ENCODE measurements around the gene SPTBN1. TPM values are rescaled to one million over a fixed set of nuclear protein-coding genes. Genes with fewer than 3 reads are reported as not detected.

SPTBN1 gene
- total RNA-seq, 4 donors from 2014 or later, result 189 to 423 (median 341) TPM

DNA sequence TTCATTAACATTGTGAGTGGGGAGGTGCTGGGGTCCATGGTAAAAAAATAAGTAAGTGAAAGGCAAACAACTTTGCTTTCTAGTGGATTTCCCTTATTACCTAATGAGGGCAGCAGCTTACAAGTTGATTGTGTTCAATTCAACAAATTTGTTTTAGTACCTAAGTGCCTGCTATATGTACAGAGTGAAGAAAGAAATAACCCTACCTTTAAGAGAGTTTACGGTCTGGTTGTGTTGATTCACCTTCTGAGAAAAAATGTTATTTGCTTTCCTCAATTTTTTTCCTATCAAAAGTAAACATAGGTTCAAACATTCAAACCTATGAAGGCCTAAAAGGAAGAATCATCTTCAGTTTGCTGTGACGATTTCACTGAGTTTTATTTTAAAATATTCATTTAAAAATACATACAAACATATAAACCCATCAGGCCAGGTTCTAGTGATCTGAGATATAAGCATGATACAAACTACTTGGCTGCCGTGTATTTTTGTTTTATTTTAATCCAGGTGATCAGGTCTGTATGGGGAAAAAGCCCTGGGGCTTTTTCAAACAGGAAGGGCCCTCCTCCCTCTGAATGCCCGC, 1.5 kb upstream of the SPTBN1 start:
- no peaks in the 10 kb centered on the region for H3K9me3 ChIP-seq
- TF ChIP-seq, protein P1, sequence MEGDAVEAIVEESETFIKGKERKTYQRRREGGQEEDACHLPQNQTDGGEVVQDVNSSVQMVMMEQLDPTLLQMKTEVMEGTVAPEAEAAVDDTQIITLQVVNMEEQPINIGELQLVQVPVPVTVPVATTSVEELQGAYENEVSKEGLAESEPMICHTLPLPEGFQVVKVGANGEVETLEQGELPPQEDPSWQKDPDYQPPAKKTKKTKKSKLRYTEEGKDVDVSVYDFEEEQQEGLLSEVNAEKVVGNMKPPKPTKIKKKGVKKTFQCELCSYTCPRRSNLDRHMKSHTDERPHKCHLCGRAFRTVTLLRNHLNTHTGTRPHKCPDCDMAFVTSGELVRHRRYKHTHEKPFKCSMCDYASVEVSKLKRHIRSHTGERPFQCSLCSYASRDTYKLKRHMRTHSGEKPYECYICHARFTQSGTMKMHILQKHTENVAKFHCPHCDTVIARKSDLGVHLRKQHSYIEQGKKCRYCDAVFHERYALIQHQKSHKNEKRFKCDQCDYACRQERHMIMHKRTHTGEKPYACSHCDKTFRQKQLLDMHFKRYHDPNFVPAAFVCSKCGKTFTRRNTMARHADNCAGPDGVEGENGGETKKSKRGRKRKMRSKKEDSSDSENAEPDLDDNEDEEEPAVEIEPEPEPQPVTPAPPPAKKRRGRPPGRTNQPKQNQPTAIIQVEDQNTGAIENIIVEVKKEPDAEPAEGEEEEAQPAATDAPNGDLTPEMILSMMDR (IDR thresholded peaks at IDR 0.05), result no peak
- no peak for TF ChIP-seq POLR2A (IDR thresholded peaks at IDR 0.05)
- peak overlapping the region; percentile 80 to 97 for H3K4me3 ChIP-seq
- H3K4me1 ChIP-seq, result no peaks in the 10 kb centered on the region
- H3K27ac ChIP-seq, result peak overlapping the region; percentile 94 to 98
- intact Hi-C loops (cut with DNase I; ENCODE audit: low total_unique reads), result no loop called here
- H3K36me3 ChIP-seq, result no peaks in the 10 kb centered on the region
- DNase-seq, result no peak
- no peaks in the 10 kb centered on the region for H3K27me3 ChIP-seq

DNA sequence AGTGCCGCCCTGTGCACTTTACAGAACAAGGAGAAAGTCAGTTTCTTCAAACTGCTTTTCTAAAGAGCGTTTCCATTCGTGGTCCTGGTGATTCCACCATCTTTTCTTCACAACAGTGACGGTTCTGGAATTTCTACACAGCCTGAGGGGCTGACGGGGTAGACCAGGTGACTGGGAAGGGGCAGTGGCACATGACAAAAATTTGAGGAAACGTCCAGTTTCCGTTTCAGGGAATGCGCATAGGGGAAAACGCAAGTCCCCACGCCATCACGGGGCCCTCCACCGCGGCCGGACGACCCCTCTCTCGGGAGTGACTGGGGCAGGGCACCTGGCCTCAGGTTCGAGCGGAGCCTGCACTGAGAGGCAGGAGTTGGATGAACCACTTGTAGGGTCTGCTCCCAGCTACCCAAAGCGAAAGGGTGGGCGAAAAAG, 980 bp upstream of the SPTBN1 start:
- Histone ChIP-seq H3K4me1 (no peaks in the 10 kb centered on the region), H3K4me3 (peak overlapping the region; percentile 80 to 97), H3K9me3 (no peaks in the 10 kb centered on the region), H3K27ac (peak overlapping the region; percentile 94 to 98), H3K36me3 (no peaks in the 10 kb centered on the region), H3K27me3 (no peaks in the 10 kb centered on the region)
- DNase-seq, result peak; percentile 36 to 42
- TF ChIP-seq, protein P1 (IDR thresholded peaks at IDR 0.05), result no peak
- TF ChIP-seq POLR2A (IDR thresholded peaks at IDR 0.05), result no peak
- intact Hi-C loops (cut with DNase I; ENCODE audit: low total_unique reads), result no loop called here

DNA sequence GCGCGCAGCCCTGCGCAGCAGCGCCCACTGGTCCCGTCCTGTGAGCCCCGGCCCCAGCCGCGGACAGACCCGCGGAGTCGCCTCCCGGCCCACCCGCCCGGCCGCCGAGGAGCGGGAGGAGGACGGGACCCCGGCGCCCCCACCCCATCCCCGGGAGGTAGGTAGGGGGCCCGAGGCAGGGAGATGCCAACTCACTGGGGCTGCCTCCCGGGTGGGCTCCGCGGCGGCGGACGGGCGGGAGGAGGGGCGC, 160 bp downstream of the SPTBN1 start:
- intact Hi-C loops (cut with DNase I; ENCODE audit: low total_unique reads), result no loop called here
- no peak for TF ChIP-seq POLR2A (IDR thresholded peaks at IDR 0.05)
- TF ChIP-seq, protein P1 (IDR thresholded peaks at IDR 0.05), result no peak
- Histone ChIP-seq H3K27ac (peak overlapping the region; percentile 94 to 98), H3K4me3 (peak overlapping the region; percentile 80 to 97), H3K9me3 (no peaks in the 10 kb centered on the region), H3K27me3 (no peaks in the 10 kb centered on the region), H3K36me3 (no peaks in the 10 kb centered on the region), H3K4me1 (no peaks in the 10 kb centered on the region)
- no peak for DNase-seq

DNA sequence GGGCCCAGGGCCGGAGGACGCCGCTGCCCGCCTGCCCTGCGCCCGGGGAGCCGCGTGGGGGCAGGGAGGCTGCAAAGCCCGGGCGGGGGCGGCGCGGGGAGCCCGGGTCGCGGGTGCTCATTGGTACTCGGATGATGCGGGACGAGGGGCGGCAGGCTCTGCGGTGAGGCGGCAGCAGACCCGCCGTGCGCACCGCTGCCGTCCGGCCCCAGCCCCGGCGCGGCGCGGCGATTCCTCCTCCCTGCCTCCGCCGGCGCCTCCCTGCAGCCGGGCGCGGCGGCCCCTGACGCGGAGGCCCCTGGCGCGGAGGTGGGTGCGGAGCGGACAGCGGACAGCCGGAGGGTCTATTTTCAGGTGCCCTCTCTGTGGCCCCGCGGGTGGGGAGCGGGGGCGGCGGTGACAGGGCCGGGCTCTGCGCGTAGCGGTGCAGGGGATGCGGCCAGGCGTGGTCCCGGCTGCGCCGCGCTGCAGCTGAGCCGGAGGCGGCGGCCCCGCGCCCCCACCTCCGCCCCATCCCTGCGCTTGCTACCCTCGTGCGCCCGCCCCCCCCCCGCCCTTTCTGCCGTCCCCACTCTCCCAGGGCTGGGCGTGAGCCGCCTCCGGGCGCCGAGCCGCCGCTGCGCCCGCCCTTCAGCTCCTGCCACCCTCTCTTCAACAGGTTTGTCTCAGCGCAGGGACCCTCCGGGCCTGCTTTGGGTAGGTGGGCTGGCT, 640 bp downstream of the SPTBN1 start:
- peak overlapping the region; percentile 94 to 98 for H3K27ac ChIP-seq
- intact Hi-C loops (cut with DNase I; ENCODE audit: low total_unique reads), result no loop called here
- no peaks in the 10 kb centered on the region for H3K4me1 ChIP-seq
- peak overlapping the region; percentile 80 to 97 for H3K4me3 ChIP-seq
- DNase-seq, result peak; percentile 30 to 46
- no peaks in the 10 kb centered on the region for H3K9me3 ChIP-seq
- TF ChIP-seq, protein P1 (IDR thresholded peaks at IDR 0.05), result peak in 1 of 4 experiments; percentile 25
- no peak for TF ChIP-seq POLR2A (IDR thresholded peaks at IDR 0.05)
- H3K36me3 ChIP-seq, result no peaks in the 10 kb centered on the region
- H3K27me3 ChIP-seq, result no peaks in the 10 kb centered on the region

DNA sequence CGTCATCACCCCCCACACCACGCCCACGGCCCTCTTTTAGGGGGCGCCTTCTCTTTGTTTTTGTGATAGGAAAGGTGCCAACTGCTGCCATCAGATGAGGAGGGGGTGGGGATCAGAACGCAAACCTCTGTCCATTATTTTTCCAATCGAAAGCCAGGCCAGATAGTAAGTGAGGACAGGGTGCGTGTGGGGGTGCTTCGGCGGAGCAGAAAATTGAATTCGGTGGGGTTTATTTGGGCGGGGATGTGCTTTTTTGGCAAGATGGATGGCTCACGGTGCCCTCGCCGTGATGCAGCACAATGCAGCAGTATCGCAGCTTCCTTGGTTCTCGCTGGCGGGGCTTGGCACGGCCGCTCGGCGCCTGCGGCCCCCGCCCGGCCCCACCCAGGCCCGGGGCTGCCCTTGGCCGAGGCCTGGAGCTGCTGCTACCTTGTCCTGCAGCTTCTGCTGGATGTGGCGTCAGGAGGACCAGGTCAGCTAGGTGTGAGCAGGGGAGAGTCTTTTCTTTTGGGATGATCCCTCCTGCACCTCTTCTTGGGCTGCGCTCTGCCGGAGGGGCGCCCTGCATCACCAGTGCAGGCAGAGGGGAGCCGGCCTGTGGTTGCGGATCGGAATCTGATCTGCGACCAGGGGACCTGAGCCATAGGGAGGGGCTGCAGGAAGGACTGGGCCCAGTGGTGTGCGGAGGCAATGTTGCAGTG, 1.3 kb downstream of the SPTBN1 start:
- peak; percentile 37 to 39 for DNase-seq
- TF ChIP-seq, protein P1 (IDR thresholded peaks at IDR 0.05), result no peak
- no peak for TF ChIP-seq POLR2A (IDR thresholded peaks at IDR 0.05)
- H3K27ac ChIP-seq, result peak overlapping the region; percentile 94 to 98
- H3K4me3 ChIP-seq, result peak overlapping the region; percentile 80 to 97
- no peaks in the 10 kb centered on the region for H3K4me1 ChIP-seq
- H3K27me3 ChIP-seq, result no peaks in the 10 kb centered on the region
- no peaks in the 10 kb centered on the region for H3K9me3 ChIP-seq
- no peaks in the 10 kb centered on the region for H3K36me3 ChIP-seq
- intact Hi-C loops (cut with DNase I; ENCODE audit: low total_unique reads), result no loop called here

All from uterus (tissue), 4 donors.